ENCODE measurements around the gene FTSJ3. TPM values are rescaled to one million over a fixed set of nuclear protein-coding genes. Genes with fewer than 3 reads are reported as not detected.

The FTSJ3 gene
- total RNA-seq, 2 experiments from 2014 or later, result 58.3 to 60.9 TPM

- ATAC-seq (no peak), DNase-seq (no peak)
- H3K36me3 Mint-ChIP-seq (ENCODE audit: low read depth), result peaks cover 49% of the 10 kb centered on the region
- POLR2A ChIA-PET, result interaction anchor here (0.6 to 6.2 kb wide), 24 partner anchors 9 to 133 kb away, joined by 3 to 96 read pairs (median 5); partner anchors contain the start of genes FTSJ3, LIMD2, PSMC5 and STRADA
- H3K4me3 Mint-ChIP-seq, result peak overlapping the region; percentile 88
- TF ChIP-seq, protein P1, sequence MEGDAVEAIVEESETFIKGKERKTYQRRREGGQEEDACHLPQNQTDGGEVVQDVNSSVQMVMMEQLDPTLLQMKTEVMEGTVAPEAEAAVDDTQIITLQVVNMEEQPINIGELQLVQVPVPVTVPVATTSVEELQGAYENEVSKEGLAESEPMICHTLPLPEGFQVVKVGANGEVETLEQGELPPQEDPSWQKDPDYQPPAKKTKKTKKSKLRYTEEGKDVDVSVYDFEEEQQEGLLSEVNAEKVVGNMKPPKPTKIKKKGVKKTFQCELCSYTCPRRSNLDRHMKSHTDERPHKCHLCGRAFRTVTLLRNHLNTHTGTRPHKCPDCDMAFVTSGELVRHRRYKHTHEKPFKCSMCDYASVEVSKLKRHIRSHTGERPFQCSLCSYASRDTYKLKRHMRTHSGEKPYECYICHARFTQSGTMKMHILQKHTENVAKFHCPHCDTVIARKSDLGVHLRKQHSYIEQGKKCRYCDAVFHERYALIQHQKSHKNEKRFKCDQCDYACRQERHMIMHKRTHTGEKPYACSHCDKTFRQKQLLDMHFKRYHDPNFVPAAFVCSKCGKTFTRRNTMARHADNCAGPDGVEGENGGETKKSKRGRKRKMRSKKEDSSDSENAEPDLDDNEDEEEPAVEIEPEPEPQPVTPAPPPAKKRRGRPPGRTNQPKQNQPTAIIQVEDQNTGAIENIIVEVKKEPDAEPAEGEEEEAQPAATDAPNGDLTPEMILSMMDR (IDR thresholded peaks at IDR 0.05), result no peak
- H3K27ac Mint-ChIP-seq, result peak overlapping the region; percentile 100
- H3K4me1 Mint-ChIP-seq (ENCODE audit: low read depth), result peaks cover 47% of the 10 kb centered on the region
- CTCF ChIA-PET, result interaction anchor here (0.8 to 1.7 kb wide), 7 partner anchors 9 to 93 kb away, joined by 3 to 7 read pairs (median 4); no protein-coding TSS in a partner anchor
- H3K27me3 Mint-ChIP-seq, result no peaks in the 10 kb centered on the region
- no peaks in the 10 kb centered on the region for H3K9me3 Mint-ChIP-seq
- intact Hi-C loops (cut with micrococcal nuclease), result loop anchor here (2.0 kb wide), 1 partner anchor 32 kb away; the partner anchor contains the start of gene STRADA
These were observed 54.6 kb downstream of the FTSJ3 start for GRCh38 chr17:63772801-63773271.

Other genes with a start within 250 kb of the FTSJ3 start
- 10 to 100 TPM; 27.0 to 30.4 TPM for gene TACO1, start 226.8 kb downstream of the FTSJ3 start, total RNA-seq
- gene MAP3K3, start 205.2 kb downstream of the FTSJ3 start, total RNA-seq, result 10 to 100 TPM; 20.6 to 22.5 TPM
- gene LIMD2, start 127.5 kb downstream of the FTSJ3 start, total RNA-seq, result 100 to 1,000 TPM; 143 to 145 TPM
- gene STRADA, start 85.9 kb downstream of the FTSJ3 start, total RNA-seq, result 10 to 100 TPM; 44.8 to 48.8 TPM
- 10 to 100 TPM; 63.0 to 64.4 TPM for gene CCDC47, start 54.1 kb downstream of the FTSJ3 start, total RNA-seq
- gene DDX42, start 53.5 kb downstream of the FTSJ3 start, total RNA-seq, result 10 to 100 TPM; 91.9 to 96.0 TPM
- 100 to 1,000 TPM; 155 to 157 TPM for gene PSMC5, start 232 bp downstream of the FTSJ3 start, total RNA-seq
- gene SMARCD2, start 15.0 kb upstream of the FTSJ3 start, total RNA-seq, result 100 to 1,000 TPM in 1 of 2 experiments, 10 to 100 TPM in 1; 99.4 to 103 TPM
- gene CSH2, start 46.0 kb upstream of the FTSJ3 start, total RNA-seq, result not detected
- gene GH2, start 54.3 kb upstream of the FTSJ3 start, total RNA-seq, result not detected
- gene CSH1, start 68.9 kb upstream of the FTSJ3 start, total RNA-seq, result not detected
- gene CSHL1, start 83.6 kb upstream of the FTSJ3 start, total RNA-seq, result not detected
- gene GH1, start 91.2 kb upstream of the FTSJ3 start, total RNA-seq, result not detected
- gene CD79B, start 104.7 kb upstream of the FTSJ3 start, total RNA-seq, result 10 to 100 TPM; 28.4 to 31.6 TPM
- under 1 TPM; 0.20 to 0.23 TPM for gene SCN4A, start 145.3 kb upstream of the FTSJ3 start, total RNA-seq
- 1 to 10 TPM in 1 of 2 experiments, under 1 TPM in 1; 0.74 to 2.5 TPM for gene PRR29, start 170.7 kb upstream of the FTSJ3 start, total RNA-seq
- gene ICAM2, start 193.0 kb upstream of the FTSJ3 start, total RNA-seq, result 10 to 100 TPM; 53.3 to 53.7 TPM